Body of pancreas (tissue), 4 donors: ENCODE results near the gene DFFA.

Experiments used
- POLR2A ChIP-seq, 3 donors: fragments of 450-650 bp; IDR thresholded peaks; one replicate each; pipeline ENCODE4 v1.6.1; 2016; ENCODE audit warnings: antibody characterized with exemption in 3 of 3, mild to moderate bottlenecking in 2 of 3
- TF ChIP-seq, protein P1 (sequence below), 7 experiments: fragments of 450-650 bp in 4 of 7; fragments of 200-600 bp in 3 of 7; sonication (generic) in 3 of 7; IDR thresholded peaks; one replicate each; pipeline ENCODE4 v1.5.1; 2016 to 2019; ENCODE audit warnings: antibody characterized with exemption in 7 of 7

DNA sequence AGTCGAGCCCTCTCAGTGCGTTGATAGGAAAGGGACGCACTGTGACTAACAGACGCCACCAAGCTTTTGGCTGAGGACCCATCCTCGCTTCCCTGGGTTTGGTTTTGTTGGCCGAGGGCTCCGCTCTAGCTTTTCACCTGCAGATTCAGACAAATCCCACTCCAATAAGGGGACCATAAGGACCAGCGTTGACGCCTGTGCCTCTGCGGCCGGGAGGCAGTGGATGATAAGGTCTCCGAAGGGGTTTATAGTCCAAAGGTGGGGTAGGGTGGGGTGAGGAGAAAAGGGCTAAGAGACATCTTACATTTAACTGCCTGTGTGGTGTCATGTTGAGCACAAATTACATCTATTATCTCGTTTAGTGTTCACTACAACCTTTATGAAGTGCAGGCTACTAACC, 3.2 kb upstream of the DFFA start:
- TF ChIP-seq POLR2A (IDR thresholded peaks at IDR 0.05) = no peak
- TF ChIP-seq, protein P1, sequence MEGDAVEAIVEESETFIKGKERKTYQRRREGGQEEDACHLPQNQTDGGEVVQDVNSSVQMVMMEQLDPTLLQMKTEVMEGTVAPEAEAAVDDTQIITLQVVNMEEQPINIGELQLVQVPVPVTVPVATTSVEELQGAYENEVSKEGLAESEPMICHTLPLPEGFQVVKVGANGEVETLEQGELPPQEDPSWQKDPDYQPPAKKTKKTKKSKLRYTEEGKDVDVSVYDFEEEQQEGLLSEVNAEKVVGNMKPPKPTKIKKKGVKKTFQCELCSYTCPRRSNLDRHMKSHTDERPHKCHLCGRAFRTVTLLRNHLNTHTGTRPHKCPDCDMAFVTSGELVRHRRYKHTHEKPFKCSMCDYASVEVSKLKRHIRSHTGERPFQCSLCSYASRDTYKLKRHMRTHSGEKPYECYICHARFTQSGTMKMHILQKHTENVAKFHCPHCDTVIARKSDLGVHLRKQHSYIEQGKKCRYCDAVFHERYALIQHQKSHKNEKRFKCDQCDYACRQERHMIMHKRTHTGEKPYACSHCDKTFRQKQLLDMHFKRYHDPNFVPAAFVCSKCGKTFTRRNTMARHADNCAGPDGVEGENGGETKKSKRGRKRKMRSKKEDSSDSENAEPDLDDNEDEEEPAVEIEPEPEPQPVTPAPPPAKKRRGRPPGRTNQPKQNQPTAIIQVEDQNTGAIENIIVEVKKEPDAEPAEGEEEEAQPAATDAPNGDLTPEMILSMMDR (IDR thresholded peaks at IDR 0.05) = no peak
